ENCODE results near the gene ZFAND6.

The ZFAND6 gene

DNA sequence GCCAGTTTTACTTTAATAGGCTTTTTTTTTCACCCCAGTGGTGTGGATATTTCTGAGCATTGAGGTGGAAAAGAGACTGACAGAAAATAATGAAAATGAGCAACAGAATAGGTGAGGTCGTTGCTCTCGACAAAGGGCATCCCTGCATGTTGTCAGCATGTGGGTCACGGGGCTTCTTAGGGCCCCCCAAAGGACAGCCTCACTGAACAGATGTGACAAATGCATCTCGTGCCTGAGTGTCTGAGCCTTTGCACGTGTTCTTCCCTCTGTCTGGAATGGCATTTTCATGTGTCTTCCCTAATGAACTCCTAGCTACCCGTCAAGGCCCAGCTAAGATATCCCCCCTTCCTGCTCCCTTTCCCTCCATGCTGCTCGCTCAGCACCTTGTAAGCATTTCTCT, 125.1 kb downstream of the ZFAND6 start:
- Histone ChIP-seq H3K27me3 (ENCODE audit: control insufficient read depth, insufficient read depth, low read length) (no peaks in the 10 kb centered on the region), H3K36me3 (ENCODE audit: control insufficient read depth, insufficient read depth, low read length) (peaks cover 8% of the 10 kb centered on the region), H3K9ac (ENCODE audit: low read depth, low read length) (no peak overlapping the region), H3K4me1 (ENCODE audit: control insufficient read depth, insufficient read depth, low read length) (no peaks in the 10 kb centered on the region), H3K4me3 (ENCODE audit: low read depth, low read length) (no peak overlapping the region), H3K9me3 (ENCODE audit: control insufficient read depth, insufficient read depth, low read length) (no peaks in the 10 kb centered on the region)

GRCh38 chr15:80185152-80185551, 125.7 kb downstream of the ZFAND6 start:
- Histone ChIP-seq H3K9me3 (ENCODE audit: control insufficient read depth, insufficient read depth, low read length) (no peaks in the 10 kb centered on the region), H3K4me1 (ENCODE audit: control insufficient read depth, insufficient read depth, low read length) (no peaks in the 10 kb centered on the region), H3K4me3 (ENCODE audit: low read depth, low read length) (no peak overlapping the region), H3K27me3 (ENCODE audit: control insufficient read depth, insufficient read depth, low read length) (no peaks in the 10 kb centered on the region), H3K36me3 (ENCODE audit: control insufficient read depth, insufficient read depth, low read length) (peaks cover 7% of the 10 kb centered on the region), H3K9ac (ENCODE audit: low read depth, low read length) (no peak overlapping the region)

DNA sequence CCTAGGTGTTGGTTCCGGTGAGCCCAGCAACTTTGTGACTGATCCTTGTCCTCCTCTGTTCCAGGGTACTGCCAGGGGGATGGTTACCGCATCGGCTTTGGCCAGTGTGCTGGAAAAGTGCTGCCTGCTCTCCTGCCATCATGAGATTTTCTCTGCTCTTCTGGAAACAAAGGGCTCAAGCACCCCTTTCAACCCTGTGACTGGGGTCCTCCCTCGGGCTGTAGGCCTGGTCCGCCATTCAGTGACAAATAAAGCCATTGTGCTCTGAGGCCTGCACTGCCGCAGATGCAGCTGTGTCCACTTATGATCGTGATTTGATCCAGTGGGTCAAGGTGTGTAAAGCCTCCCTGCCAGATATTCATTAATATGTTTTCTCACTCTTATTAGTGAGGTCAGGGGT, 126.6 kb downstream of the ZFAND6 start:
- no peak overlapping the region for H3K4me3 ChIP-seq (ENCODE audit: low read depth, low read length)
- no peaks in the 10 kb centered on the region for H3K4me1 ChIP-seq (ENCODE audit: control insufficient read depth, insufficient read depth, low read length)
- H3K9ac ChIP-seq (ENCODE audit: low read depth, low read length), result no peak overlapping the region
- no peaks in the 10 kb centered on the region for H3K9me3 ChIP-seq (ENCODE audit: control insufficient read depth, insufficient read depth, low read length)
- H3K27me3 ChIP-seq (ENCODE audit: control insufficient read depth, insufficient read depth, low read length), result no peaks in the 10 kb centered on the region
- peaks cover 2% of the 10 kb centered on the region for H3K36me3 ChIP-seq (ENCODE audit: control insufficient read depth, insufficient read depth, low read length)

DNA sequence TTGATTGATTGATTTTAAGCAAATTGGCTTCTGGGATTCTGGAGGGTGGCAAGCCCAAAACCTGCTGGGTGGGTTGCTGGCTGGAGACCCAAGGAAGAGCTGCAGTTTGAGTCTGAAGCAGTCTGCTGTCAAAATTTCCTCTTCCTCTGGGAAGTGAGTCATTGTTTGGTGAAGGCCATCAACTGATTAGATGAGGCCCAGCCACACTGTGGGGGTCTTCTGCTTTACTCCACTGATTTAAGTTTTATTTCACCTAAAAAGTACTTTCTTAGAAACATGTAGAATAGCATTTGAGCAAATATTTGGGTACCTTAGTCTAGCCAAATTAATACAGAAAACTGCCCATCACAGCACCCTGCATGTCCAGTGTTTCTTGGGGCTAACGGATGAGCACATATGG, 127.1 kb downstream of the ZFAND6 start:
- no peak overlapping the region for H3K9ac ChIP-seq (ENCODE audit: low read depth, low read length)
- H3K36me3 ChIP-seq (ENCODE audit: control insufficient read depth, insufficient read depth, low read length), result peaks cover 2% of the 10 kb centered on the region

More for the DNA sequence above, 127.1 kb downstream of the ZFAND6 start:
- H3K4me1 ChIP-seq (ENCODE audit: control insufficient read depth, insufficient read depth, low read length), result no peaks in the 10 kb centered on the region
- no peaks in the 10 kb centered on the region for H3K9me3 ChIP-seq (ENCODE audit: control insufficient read depth, insufficient read depth, low read length)
- no peaks in the 10 kb centered on the region for H3K27me3 ChIP-seq (ENCODE audit: control insufficient read depth, insufficient read depth, low read length)
- H3K4me3 ChIP-seq (ENCODE audit: low read depth, low read length), result no peak overlapping the region

Measured in iPS-15b (cell line).